Activated CD8-positive, alpha-beta memory T cell treated with anti-CD3 and anti-CD28 coated beads for 48 hours (primary cell): ENCODE measurements around the gene KCNIP4.
"Not testable (repeated sequence)": the region's sequence is repeated elsewhere in the genome, so short reads cannot be mapped to it uniquely, and the experiment has no call there.

ENCODE experiments used
- DNase-seq, 3 experiments: peaks; one replicate each; pipeline ENCODE4 v3.0.0-alpha.2; 2020; ENCODE audit warnings: low read depth in 2 of 3, low spot score in 2 of 3

The KCNIP4 gene

GRCh38 chr4:21376176-21376575 is 572.4 kb downstream of the KCNIP4 start:
- DNase-seq: no peak

- no peak for DNase-seq
Measured at GRCh38 chr4:21374641-21375368, 573.8 kb downstream of the KCNIP4 start.

DNA sequence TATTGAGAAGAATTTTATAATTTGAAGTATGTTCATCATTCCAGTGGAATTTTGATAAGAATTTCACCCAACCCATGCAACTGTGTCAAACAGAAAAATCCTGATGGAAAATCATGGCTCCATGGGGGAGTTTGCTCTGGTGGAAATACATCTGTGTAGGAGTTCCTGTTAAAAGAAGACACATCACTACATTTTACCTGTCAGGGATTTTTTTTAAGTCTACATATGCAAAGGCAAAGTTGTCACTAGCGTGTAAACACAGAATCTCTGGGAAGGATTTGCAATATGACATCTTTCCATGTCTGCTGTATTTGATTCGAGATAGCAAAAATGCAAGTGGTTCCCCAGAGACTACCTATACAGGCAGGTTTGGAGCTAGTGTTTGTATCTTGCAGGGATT is 581.0 kb downstream of the KCNIP4 start:
- no peak for DNase-seq

GRCh38 chr4:21366840-21367239 is 581.7 kb downstream of the KCNIP4 start:
- no peak for DNase-seq

GRCh38 chr4:21366312-21366711 is 582.3 kb downstream of the KCNIP4 start:
- DNase-seq: no peak

- DNase-seq: no peak
Measured at GRCh38 chr4:21363701-21364100, 584.9 kb downstream of the KCNIP4 start.

DNA sequence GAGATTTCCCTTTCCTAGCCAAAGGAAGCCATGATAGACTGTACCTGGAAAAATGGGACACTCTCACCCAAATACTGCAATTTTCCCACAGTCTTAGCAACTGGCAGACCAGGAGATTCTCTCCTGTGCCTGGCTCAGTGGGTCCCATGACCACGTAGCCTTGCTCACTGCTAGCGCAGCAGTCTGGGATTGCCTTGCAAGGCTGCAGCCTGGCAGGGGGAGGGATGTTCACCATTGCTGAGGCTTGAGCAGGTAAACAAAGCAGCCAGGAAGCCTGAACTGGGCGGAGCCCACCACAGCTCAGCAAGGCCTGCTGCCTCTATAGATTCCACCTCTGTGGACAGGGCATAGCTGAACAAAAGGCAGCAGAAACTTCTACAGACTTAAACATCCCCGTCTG is 596.2 kb downstream of the KCNIP4 start:
- not testable (repeated sequence) for DNase-seq

DNA sequence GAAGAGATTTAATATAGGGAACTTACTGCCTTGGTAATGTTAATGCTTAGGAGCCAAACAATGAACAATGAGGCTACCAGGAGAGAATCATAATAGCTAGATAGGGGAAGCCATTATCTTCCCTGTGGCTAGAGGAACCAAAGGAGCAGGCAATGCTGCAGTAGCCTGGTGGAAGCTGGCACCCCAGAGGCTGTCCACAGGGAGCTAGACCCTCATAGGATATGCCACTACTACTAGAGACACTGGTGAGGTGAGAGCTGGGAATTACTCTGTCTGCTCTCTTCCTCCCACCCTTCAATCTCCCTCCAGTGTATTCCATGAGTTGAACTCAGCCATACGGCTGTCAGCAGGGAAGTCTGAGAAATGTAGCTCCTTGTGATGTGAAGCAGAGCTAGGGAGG is 601.4 kb downstream of the KCNIP4 start:
- no peak for DNase-seq

DNA sequence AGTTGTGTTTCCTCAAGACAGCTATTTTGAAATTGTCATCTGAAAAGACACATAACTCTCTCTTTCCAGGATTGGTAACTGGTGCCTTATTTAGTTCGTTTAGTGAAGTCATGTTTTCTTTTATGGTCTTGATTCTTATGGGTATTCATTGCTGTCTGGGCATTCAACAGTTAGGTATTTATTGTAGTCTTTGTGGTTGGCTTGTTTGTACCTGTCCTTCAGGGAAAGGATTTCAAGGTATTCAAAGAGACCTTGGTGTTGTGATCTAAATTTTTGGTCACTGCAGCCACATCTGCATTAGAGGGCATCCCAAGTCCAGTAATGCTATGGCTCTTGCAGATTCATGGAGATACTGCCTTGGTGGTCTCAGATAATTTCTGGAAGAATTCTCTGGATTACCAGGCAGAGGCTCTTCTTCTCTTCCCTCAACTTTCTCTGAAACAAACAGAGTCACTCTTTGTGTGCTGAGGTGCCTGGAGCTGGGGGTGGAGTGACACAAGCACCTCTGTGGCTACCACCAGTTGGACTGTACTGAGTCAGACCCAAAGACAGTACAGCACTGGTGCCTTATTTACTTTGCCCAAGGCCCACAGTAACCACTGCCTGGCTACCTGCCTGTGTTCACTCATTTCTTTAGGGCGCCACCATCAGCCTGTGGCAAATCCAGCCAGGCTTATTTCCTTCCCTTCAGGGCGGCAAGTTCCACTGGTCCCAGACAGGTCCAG is 620.4 kb downstream of the KCNIP4 start:
- no peak for DNase-seq

GRCh38 chr4:21320034-21320433 is 628.5 kb downstream of the KCNIP4 start:
- no peak for DNase-seq

GRCh38 chr4:21307709-21308108 is 640.9 kb downstream of the KCNIP4 start:
- no peak for DNase-seq

DNA sequence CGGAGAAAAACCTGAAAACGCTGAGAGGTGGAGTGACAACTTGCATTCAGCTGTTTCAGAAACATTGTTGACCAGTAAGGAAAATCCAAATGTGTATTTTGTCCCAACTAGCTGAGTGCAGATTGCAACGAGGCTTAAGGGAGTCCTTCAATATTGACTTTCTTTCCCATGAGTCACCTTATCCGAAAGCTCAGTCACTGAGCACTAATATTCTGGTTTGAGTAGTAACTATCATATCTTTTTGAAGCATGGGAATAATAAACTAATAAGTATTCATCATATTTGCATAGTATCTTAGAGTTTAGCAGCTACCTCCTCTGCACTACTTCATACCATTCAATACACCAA is 644.1 kb downstream of the KCNIP4 start:
- no peak for DNase-seq

GRCh38 chr4:21290562-21290961 is 658.0 kb downstream of the KCNIP4 start:
- DNase-seq: no peak

DNA sequence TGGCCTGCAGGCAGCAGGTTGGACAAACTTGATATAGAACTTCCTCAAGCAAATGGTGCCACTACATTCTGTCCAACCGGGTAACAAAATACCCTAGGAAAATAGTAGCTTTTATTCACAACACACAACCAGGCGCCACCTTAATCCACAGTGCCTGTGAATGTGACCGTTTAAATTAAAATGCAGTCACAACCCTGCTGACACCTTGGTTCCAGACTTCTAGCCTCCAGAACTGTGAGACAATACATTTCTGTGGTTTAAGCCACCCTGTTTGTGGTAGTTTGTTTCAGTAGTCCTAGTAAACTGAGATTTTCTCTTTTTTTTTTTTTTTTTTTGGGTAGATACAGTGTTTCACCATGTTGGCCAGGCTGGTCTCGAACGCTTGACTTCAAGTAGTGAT is 672.5 kb downstream of the KCNIP4 start:
- no peak for DNase-seq

DNA sequence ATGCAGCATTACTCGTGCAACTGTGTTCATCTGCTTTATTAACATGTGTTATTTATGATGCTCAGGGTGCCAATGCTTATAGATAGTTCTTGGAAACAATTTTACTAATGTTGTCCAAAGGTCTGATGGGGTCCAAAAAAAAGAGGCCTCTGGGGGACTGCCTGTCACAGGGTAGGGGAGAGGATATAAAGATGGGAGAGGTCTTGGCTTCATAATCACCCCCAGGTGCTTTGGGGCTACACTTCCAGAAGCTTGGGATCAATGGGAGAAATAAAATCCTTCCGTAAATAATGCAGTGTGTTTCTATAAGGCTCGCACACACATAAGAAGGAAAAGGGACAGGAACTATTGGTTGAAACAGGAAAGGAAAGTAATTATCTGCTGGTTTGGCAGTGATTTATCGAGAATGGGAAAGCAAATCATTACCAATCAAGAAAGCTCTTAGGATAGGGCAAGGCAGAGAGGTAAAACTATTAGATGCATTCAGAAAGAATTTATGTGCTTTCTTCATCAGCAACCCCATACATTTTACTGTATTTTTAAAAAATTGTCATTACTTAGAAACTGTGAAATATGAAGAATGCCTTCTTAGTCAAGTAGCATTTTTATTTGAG is 677.0 kb downstream of the KCNIP4 start:
- no peak for DNase-seq

- no peak for DNase-seq
Measured at GRCh38 chr4:21248331-21248730, 700.2 kb downstream of the KCNIP4 start.

DNA sequence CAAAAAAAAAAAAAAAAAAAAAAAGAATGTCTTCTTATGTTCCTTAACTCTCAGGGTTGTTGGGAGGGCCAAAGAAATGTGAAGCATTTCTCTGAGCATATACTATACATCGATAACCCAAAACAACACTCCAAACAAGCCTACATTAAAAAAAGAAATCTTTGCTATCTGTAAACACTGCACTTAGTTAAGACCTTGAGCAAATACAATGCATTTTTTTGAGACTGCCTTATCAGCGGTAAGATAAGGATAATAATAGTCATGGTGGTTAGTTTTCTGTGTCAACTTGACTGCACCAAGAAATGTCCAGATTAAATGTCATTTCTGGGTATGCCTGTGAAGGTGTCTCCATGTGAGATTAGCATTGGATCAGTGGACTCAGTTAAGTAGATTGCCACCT is 706.4 kb downstream of the KCNIP4 start:
- DNase-seq: no peak

- DNase-seq: no peak
Measured at GRCh38 chr4:21226637-21227538, 721.7 kb downstream of the KCNIP4 start.

DNA sequence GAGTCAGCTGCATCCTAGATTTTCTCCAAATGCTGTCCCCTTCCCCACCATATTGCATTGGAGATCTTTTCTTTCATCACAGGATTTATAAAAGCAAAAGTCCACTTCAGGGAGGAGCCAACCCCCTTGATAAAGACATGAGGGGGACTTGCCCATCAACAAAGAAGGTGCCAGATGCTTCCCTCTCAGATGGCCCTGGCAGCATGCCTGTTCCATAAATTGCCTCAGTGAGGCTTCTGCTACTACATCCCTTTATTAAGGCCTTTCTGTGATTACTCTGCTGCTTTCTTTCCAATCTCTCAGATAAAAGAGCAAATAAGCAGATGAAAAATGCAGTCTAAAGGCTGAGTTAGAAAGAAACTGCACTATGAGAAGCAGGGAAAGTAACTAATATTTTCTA is 736.7 kb downstream of the KCNIP4 start:
- DNase-seq: no peak

GRCh38 chr4:21209860-21210259 is 738.7 kb downstream of the KCNIP4 start:
- DNase-seq: no peak

DNA sequence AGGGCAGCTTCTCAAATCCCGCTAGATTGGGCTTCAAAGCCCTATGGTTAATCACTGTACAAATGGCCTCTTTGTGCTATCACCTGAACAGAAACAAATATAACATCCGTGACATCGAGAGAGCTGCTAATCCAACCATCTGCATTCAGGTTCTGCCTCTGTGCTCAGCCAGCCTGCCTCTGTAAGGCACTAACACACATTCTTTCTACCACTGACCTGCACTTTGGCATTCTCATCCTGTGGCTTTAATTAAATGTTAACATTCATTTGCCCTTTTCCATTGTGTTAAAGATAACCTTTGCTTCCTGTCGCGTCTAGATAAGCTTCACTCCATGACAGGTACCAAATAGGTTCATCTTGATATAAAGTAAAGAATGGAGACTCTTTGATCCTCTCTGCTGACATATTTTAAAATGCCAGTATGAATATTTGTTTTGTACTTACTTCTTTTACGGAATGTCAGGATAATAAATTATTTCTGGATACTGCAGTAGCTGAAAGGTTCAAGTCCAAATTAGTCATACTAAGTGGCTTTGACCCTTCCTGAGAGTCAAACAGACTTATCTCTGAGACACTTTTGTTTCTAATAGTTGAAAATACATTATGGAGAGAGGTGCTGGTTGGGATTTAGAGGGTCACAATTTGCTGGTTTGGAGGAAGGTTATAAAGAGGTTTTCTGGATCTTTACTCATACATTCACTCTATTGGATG is 742.6 kb downstream of the KCNIP4 start:
- DNase-seq: no peak
